NT2/D1 (cell line): Measurements from ENCODE around the gene PRSS48.

Experiments used
- SUZ12 ChIP-seq: IDR thresholded peaks from 2 replicates; pipeline ENCODE4 v1.6.1; 2011; ENCODE audit not compliant: insufficient read length, insufficient read depth; ENCODE audit errors: extremely low read depth
- YY1 ChIP-seq: IDR thresholded peaks from 2 replicates; pipeline ENCODE4 v1.6.1; 2011; ENCODE audit not compliant: insufficient read length, insufficient read depth
- ZNF274 ChIP-seq: IDR thresholded peaks from 2 replicates; pipeline ENCODE4 v1.6.1; 2011; ENCODE audit warnings: mild to moderate bottlenecking, low read depth, low read length

- TF ChIP-seq ZNF274 (no peak), YY1 (no peak), SUZ12 (no peak)
Measured at GRCh38 chr4:151339467-151339866, 62.5 kb downstream of the PRSS48 start.
